Activated naive CD4-positive, alpha-beta T cell treated with anti-CD3 and anti-CD28 coated beads, Interleukin-2, amount 10 ng/mL, durations not matched to agents 7 days and 5 days (primary cell): ENCODE results near the gene VAV2.
"Not testable (repeated sequence)": the region's sequence is repeated elsewhere in the genome, so short reads cannot be mapped to it uniquely, and the experiment has no call there.

Experiments
- CTCF ChIA-PET: fragments of 350-600 bp; sonication (Branson Sonifier 250); formaldehyde crosslinking; loops from one replicate; lab custom pipeline; 2021; ENCODE audit warnings: antibody characterized with exemption; lab: Charles Lee
- DNase-seq: peaks from one replicate; pipeline ENCODE4 v3.0.0-alpha.2; 2020
- H3K27ac Mint-ChIP-seq: one replicate; pipeline ENCODE4 v1.8.0; 2021; ENCODE audit warnings: mild to moderate bottlenecking, moderate library complexity, mixed read lengths
- H3K27me3 Mint-ChIP-seq: one replicate; pipeline ENCODE4 v1.8.0; 2021; ENCODE audit warnings: mild to moderate bottlenecking, mixed read lengths
- H3K36me3 Mint-ChIP-seq: one replicate; pipeline ENCODE4 v1.8.0; 2021; ENCODE audit warnings: mixed read lengths
- H3K4me1 Mint-ChIP-seq: one replicate; pipeline ENCODE4 v1.8.0; 2021; ENCODE audit warnings: mixed read lengths
- H3K4me3 Mint-ChIP-seq: one replicate; pipeline ENCODE4 v1.8.0; 2021; ENCODE audit warnings: mild to moderate bottlenecking, moderate library complexity, mixed read lengths
- H3K9me3 Mint-ChIP-seq: one replicate; pipeline ENCODE4 v1.8.0; 2021; ENCODE audit warnings: mixed read lengths

VAV2 gene

GRCh38 chr9:133935328-133936005 is 56.7 kb downstream of the VAV2 start:
- no peaks in the 10 kb centered on the region for H3K4me1 Mint-ChIP-seq
- CTCF ChIA-PET, result interaction anchor here (0.7 kb wide), 1 partner anchor 692 kb away, joined by 5 read pairs; no protein-coding TSS in a partner anchor
- no peaks in the 10 kb centered on the region for H3K36me3 Mint-ChIP-seq
- DNase-seq, result no peak
- H3K4me3 Mint-ChIP-seq, result no peak overlapping the region
- no peaks in the 10 kb centered on the region for H3K9me3 Mint-ChIP-seq
- H3K27ac Mint-ChIP-seq, result no peak overlapping the region
- no peaks in the 10 kb centered on the region for H3K27me3 Mint-ChIP-seq

- no peak overlapping the region for H3K4me3 Mint-ChIP-seq
- H3K36me3 Mint-ChIP-seq, result no peaks in the 10 kb centered on the region
- DNase-seq, result no peak
- H3K4me1 Mint-ChIP-seq, result no peaks in the 10 kb centered on the region
- CTCF ChIA-PET, result no interaction called here
- H3K9me3 Mint-ChIP-seq, result no peaks in the 10 kb centered on the region
- H3K27me3 Mint-ChIP-seq, result no peaks in the 10 kb centered on the region
- no peak overlapping the region for H3K27ac Mint-ChIP-seq
These were observed 57.5 kb downstream of the VAV2 start for GRCh38 chr9:133934482-133935232.

- H3K27me3 Mint-ChIP-seq, result no peaks in the 10 kb centered on the region
- no peak for DNase-seq
- no peak overlapping the region for H3K27ac Mint-ChIP-seq
- CTCF ChIA-PET, result no interaction called here
- H3K4me1 Mint-ChIP-seq, result no peaks in the 10 kb centered on the region
- H3K9me3 Mint-ChIP-seq, result no peaks in the 10 kb centered on the region
- no peaks in the 10 kb centered on the region for H3K36me3 Mint-ChIP-seq
- no peak overlapping the region for H3K4me3 Mint-ChIP-seq
These were observed 58.6 kb downstream of the VAV2 start for GRCh38 chr9:133933426-133934026.

- Mint-ChIP-seq H3K27me3 (no peaks in the 10 kb centered on the region), H3K4me3 (no peak overlapping the region), H3K9me3 (no peaks in the 10 kb centered on the region), H3K4me1 (no peaks in the 10 kb centered on the region), H3K27ac (no peak overlapping the region), H3K36me3 (no peaks in the 10 kb centered on the region)
- no peak for DNase-seq
- CTCF ChIA-PET, result no interaction called here
These were observed 59.5 kb downstream of the VAV2 start for GRCh38 chr9:133932633-133933032.

GRCh38 chr9:133932181-133932580 is 59.9 kb downstream of the VAV2 start:
- no peak for DNase-seq
- Mint-ChIP-seq H3K27ac (no peak overlapping the region), H3K4me3 (no peak overlapping the region), H3K27me3 (no peaks in the 10 kb centered on the region), H3K36me3 (no peaks in the 10 kb centered on the region), H3K9me3 (no peaks in the 10 kb centered on the region), H3K4me1 (no peaks in the 10 kb centered on the region)
- CTCF ChIA-PET, result no interaction called here

- DNase-seq, result no peak
- Mint-ChIP-seq H3K4me3 (no peak overlapping the region), H3K27ac (no peak overlapping the region), H3K36me3 (no peaks in the 10 kb centered on the region), H3K27me3 (no peaks in the 10 kb centered on the region), H3K4me1 (no peaks in the 10 kb centered on the region), H3K9me3 (no peaks in the 10 kb centered on the region)
- CTCF ChIA-PET, result no interaction called here
These were observed 61.2 kb downstream of the VAV2 start for GRCh38 chr9:133930682-133931485.

- Mint-ChIP-seq H3K36me3 (no peaks in the 10 kb centered on the region), H3K9me3 (no peaks in the 10 kb centered on the region), H3K27ac (no peak overlapping the region), H3K4me3 (no peak overlapping the region), H3K27me3 (no peaks in the 10 kb centered on the region), H3K4me1 (no peaks in the 10 kb centered on the region)
- DNase-seq, result no peak
- CTCF ChIA-PET, result no interaction called here
These were observed 62.0 kb downstream of the VAV2 start for GRCh38 chr9:133930046-133930681.

GRCh38 chr9:133929599-133929998 is 62.5 kb downstream of the VAV2 start:
- Mint-ChIP-seq H3K9me3 (no peaks in the 10 kb centered on the region), H3K4me1 (no peaks in the 10 kb centered on the region), H3K27ac (no peak overlapping the region), H3K27me3 (no peaks in the 10 kb centered on the region), H3K36me3 (no peaks in the 10 kb centered on the region), H3K4me3 (no peak overlapping the region)
- CTCF ChIA-PET, result no interaction called here
- no peak for DNase-seq

- Mint-ChIP-seq H3K27ac (no peak overlapping the region), H3K36me3 (no peaks in the 10 kb centered on the region)
These were observed 63.8 kb downstream of the VAV2 start for GRCh38 chr9:133928248-133928764.

GRCh38 chr9:133927041-133927440 is 65.1 kb downstream of the VAV2 start:
- Mint-ChIP-seq H3K27me3 (no peaks in the 10 kb centered on the region), H3K27ac (no peak overlapping the region), H3K36me3 (no peaks in the 10 kb centered on the region), H3K4me3 (no peak overlapping the region), H3K4me1 (no peaks in the 10 kb centered on the region), H3K9me3 (no peaks in the 10 kb centered on the region)
- CTCF ChIA-PET, result no interaction called here
- no peak for DNase-seq

More at GRCh38 chr9:133928248-133928764, 63.8 kb downstream of the VAV2 start:
- DNase-seq, result no peak
- Mint-ChIP-seq H3K4me3 (no peak overlapping the region), H3K4me1 (no peaks in the 10 kb centered on the region), H3K27me3 (no peaks in the 10 kb centered on the region), H3K9me3 (no peaks in the 10 kb centered on the region)
- CTCF ChIA-PET, result no interaction called here

- no peaks in the 10 kb centered on the region for H3K9me3 Mint-ChIP-seq
- CTCF ChIA-PET, result no interaction called here
- no peak overlapping the region for H3K27ac Mint-ChIP-seq
These were observed 65.8 kb downstream of the VAV2 start for GRCh38 chr9:133926165-133926856.

GRCh38 chr9:133924453-133924852 is 67.7 kb downstream of the VAV2 start:
- CTCF ChIA-PET, result no interaction called here
- no peaks in the 10 kb centered on the region for H3K27me3 Mint-ChIP-seq
- H3K9me3 Mint-ChIP-seq, result no peaks in the 10 kb centered on the region
- no peaks in the 10 kb centered on the region for H3K4me1 Mint-ChIP-seq
- no peak overlapping the region for H3K27ac Mint-ChIP-seq
- DNase-seq, result no peak
- no peak overlapping the region for H3K4me3 Mint-ChIP-seq
- no peaks in the 10 kb centered on the region for H3K36me3 Mint-ChIP-seq

More at GRCh38 chr9:133926165-133926856, 65.8 kb downstream of the VAV2 start:
- Mint-ChIP-seq H3K4me1 (no peaks in the 10 kb centered on the region), H3K36me3 (no peaks in the 10 kb centered on the region), H3K27me3 (no peaks in the 10 kb centered on the region), H3K4me3 (no peak overlapping the region)
- no peak for DNase-seq

- H3K4me3 Mint-ChIP-seq, H3K4me1 Mint-ChIP-seq, DNase-seq, H3K9me3 Mint-ChIP-seq, H3K27me3 Mint-ChIP-seq, H3K27ac Mint-ChIP-seq, CTCF ChIA-PET, H3K36me3 Mint-ChIP-seq: not testable (repeated sequence)
These were observed 68.5 kb downstream of the VAV2 start for GRCh38 chr9:133923608-133924007.
